ENCODE data around the gene SORCS1. TPM values are rescaled to one million over a fixed set of nuclear protein-coding genes. Genes with fewer than 3 reads are reported as not detected.

SORCS1 gene
- total RNA-seq, 4 donors from 2014 or later, result 7.1 to 16.7 (median 10.7) TPM

GRCh38 chr10:106679314-106679713 lies 485.2 kb downstream of the SORCS1 start:
- no peak for DNase-seq (ENCODE audit: extremely low spot score)
- Histone ChIP-seq H3K4me3 (no peak overlapping the region), H3K27me3 (no peaks in the 10 kb centered on the region), H3K4me1 (no peaks in the 10 kb centered on the region), H3K36me3 (no peaks in the 10 kb centered on the region), H3K27ac (replicated peaks in 1 of 4) (no peak overlapping the region), H3K9me3 (peaks cover 0 to 2% (median 0%) of the 10 kb centered on the region in 4 donors)
- intact Hi-C loops (cut with DNase I), result no loop called here
- TF ChIP-seq POLR2AphosphoS5 (IDR thresholded peaks at IDR 0.05) (no peak), POLR2A (IDR thresholded peaks at IDR 0.05; ENCODE audit: low read depth) (no peak), EP300 (IDR thresholded peaks at IDR 0.05) (no peak)
- TF ChIP-seq, protein P1, sequence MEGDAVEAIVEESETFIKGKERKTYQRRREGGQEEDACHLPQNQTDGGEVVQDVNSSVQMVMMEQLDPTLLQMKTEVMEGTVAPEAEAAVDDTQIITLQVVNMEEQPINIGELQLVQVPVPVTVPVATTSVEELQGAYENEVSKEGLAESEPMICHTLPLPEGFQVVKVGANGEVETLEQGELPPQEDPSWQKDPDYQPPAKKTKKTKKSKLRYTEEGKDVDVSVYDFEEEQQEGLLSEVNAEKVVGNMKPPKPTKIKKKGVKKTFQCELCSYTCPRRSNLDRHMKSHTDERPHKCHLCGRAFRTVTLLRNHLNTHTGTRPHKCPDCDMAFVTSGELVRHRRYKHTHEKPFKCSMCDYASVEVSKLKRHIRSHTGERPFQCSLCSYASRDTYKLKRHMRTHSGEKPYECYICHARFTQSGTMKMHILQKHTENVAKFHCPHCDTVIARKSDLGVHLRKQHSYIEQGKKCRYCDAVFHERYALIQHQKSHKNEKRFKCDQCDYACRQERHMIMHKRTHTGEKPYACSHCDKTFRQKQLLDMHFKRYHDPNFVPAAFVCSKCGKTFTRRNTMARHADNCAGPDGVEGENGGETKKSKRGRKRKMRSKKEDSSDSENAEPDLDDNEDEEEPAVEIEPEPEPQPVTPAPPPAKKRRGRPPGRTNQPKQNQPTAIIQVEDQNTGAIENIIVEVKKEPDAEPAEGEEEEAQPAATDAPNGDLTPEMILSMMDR (IDR thresholded peaks at IDR 0.05), result no peak

DNA sequence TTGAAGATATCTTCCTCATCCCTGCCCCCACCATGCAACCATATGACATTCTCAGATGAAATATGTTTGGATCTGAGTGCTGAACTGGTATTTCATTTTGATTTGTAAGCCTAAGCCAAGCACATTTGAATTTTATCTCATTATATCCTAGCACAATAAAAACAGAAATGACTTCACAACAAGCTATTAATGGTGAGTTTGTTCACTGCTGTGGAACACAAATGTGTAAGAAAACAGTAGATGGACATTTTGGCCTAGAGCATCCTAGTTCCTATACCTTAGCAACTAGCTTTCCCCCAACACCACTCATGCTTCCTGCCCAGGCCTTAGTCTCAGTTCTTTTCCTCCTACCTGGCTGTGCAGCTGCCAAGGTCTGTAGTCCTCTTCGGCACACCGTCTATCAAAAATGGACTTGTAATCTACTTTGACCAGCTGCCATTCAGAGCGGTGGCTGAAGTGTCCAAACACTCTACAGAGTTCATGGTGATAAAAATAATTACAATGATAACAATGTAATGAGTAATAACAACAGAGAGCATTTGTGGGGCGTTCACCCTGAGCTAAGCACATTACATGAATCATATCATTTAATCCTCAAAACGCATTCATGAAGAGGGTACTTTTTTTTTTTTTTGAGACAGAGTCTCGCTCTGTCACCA lies 491.9 kb downstream of the SORCS1 start:
- intact Hi-C loops (cut with DNase I), result no loop called here
- no peak for DNase-seq (ENCODE audit: extremely low spot score)
- Histone ChIP-seq H3K4me3 (no peak overlapping the region), H3K9me3 (peaks cover 0 to 2% (median 0%) of the 10 kb centered on the region in 4 donors), H3K36me3 (no peaks in the 10 kb centered on the region), H3K4me1 (no peaks in the 10 kb centered on the region), H3K27ac (replicated peaks in 1 of 4) (no peak overlapping the region), H3K27me3 (no peaks in the 10 kb centered on the region)
- 93% methylated on average over 6 of the region's 6 CpGs for WGBS
- TF ChIP-seq EP300 (IDR thresholded peaks at IDR 0.05), result no peak
- TF ChIP-seq POLR2AphosphoS5 (IDR thresholded peaks at IDR 0.05), result no peak
- TF ChIP-seq, protein P1 (IDR thresholded peaks at IDR 0.05), result no peak
- no peak for TF ChIP-seq POLR2A (IDR thresholded peaks at IDR 0.05; ENCODE audit: low read depth)

GRCh38 chr10:106661767-106662140 lies 502.8 kb downstream of the SORCS1 start:
- Histone ChIP-seq H3K9me3 (peaks cover 0 to 4% (median 0%) of the 10 kb centered on the region in 4 donors), H3K27me3 (no peaks in the 10 kb centered on the region), H3K36me3 (no peaks in the 10 kb centered on the region), H3K4me3 (no peak overlapping the region), H3K4me1 (no peaks in the 10 kb centered on the region), H3K27ac (replicated peaks in 1 of 4) (no peak overlapping the region)
- no peak for DNase-seq (ENCODE audit: extremely low spot score)
- intact Hi-C loops (cut with DNase I), result no loop called here
- WGBS, result 71% methylated on average over 3 of the region's 3 CpGs
- TF ChIP-seq POLR2A (IDR thresholded peaks at IDR 0.05; ENCODE audit: low read depth) (no peak), EP300 (IDR thresholded peaks at IDR 0.05) (no peak), POLR2AphosphoS5 (IDR thresholded peaks at IDR 0.05) (no peak)
- TF ChIP-seq, protein P1 (IDR thresholded peaks at IDR 0.05), result no peak

DNA sequence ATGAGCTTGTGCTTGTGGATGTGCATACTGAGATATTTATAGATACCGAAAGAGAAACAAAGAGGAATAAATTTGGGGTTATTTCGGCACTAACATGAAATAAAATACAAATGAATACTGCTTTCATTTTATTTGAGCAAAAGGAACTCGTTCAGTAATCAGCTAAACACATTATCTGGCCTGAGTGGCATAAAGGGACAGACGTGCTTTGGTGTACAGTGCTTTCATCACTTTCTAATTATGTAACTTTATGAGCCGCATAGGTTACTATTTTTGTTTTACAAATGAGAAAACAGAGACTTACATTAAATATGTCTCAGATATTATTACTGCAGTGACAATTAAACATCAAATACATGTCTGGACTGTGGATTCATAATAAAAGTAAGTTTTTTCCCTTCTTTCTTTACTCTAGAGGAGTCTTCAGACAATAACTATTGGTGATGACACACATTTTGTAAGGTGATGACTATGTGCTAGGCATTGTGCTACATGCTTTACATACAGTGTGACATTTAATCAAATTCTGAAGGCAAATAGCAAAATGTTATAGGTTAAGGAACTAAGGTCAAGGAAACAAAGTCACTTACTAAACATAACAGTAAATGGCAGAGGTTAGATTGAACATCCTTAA lies 503.3 kb downstream of the SORCS1 start:
- Histone ChIP-seq H3K27ac (replicated peaks in 1 of 4) (no peak overlapping the region), H3K9me3 (peaks cover 0 to 4% (median 0%) of the 10 kb centered on the region in 4 donors), H3K4me1 (no peaks in the 10 kb centered on the region), H3K36me3 (no peaks in the 10 kb centered on the region), H3K4me3 (no peak overlapping the region), H3K27me3 (no peaks in the 10 kb centered on the region)
- WGBS, result 78% methylated on average over 5 of the region's 5 CpGs
- intact Hi-C loops (cut with DNase I), result no loop called here
- DNase-seq (ENCODE audit: extremely low spot score), result no peak
- TF ChIP-seq POLR2A (IDR thresholded peaks at IDR 0.05; ENCODE audit: low read depth) (no peak), POLR2AphosphoS5 (IDR thresholded peaks at IDR 0.05) (no peak), EP300 (IDR thresholded peaks at IDR 0.05) (no peak)
- TF ChIP-seq, protein P1 (IDR thresholded peaks at IDR 0.05), result no peak

Measured in esophagus muscularis mucosa (tissue), 4 donors.